Dedifferentiated amniotic fluid mesenchymal stem cell (primary cell): ENCODE measurements around the gene FCHSD1.

Source experiments
- DNase-seq: peaks from one replicate; pipeline ENCODE4 v3.0.0-alpha.2; 2016; ENCODE audit errors: extremely low spot score

FCHSD1 gene

GRCh38 chr5:141641634-141642267 is 9.5 kb downstream of the FCHSD1 start:
- no peak for DNase-seq

GRCh38 chr5:141640698-141641097 is 10.5 kb downstream of the FCHSD1 start:
- DNase-seq = no peak

GRCh38 chr5:141640051-141640415 is 11.2 kb downstream of the FCHSD1 start:
- DNase-seq = no peak

GRCh38 chr5:141639357-141640050 is 11.7 kb downstream of the FCHSD1 start:
- no peak for DNase-seq

GRCh38 chr5:141638771-141639170 is 12.4 kb downstream of the FCHSD1 start:
- DNase-seq = no peak

GRCh38 chr5:141637767-141638419 is 13.3 kb downstream of the FCHSD1 start:
- no peak for DNase-seq

GRCh38 chr5:141637123-141637766 is 14.0 kb downstream of the FCHSD1 start:
- no peak for DNase-seq

- peak; percentile 81 for DNase-seq
Measured at GRCh38 chr5:141636413-141637122, 14.7 kb downstream of the FCHSD1 start, which contains the start of the genes HDAC3 and RELL2. HDAC3 (minus strand) TSS chr5:141636849; CDS start chr5:141636790, 59 bp downstream. RELL2 (plus strand) TSS chr5:141636997; CDS start chr5:141638226, 1,229 bp downstream.

GRCh38 chr5:141636106-141636412 is 15.2 kb downstream of the FCHSD1 start:
- DNase-seq = no peak

- no peak for DNase-seq
Measured at GRCh38 chr5:141635646-141636045, 15.6 kb downstream of the FCHSD1 start.

GRCh38 chr5:141634720-141635119 is 16.5 kb downstream of the FCHSD1 start:
- no peak for DNase-seq

- DNase-seq = no peak
Measured at GRCh38 chr5:141633871-141634561, 17.2 kb downstream of the FCHSD1 start.

GRCh38 chr5:141632650-141633049 is 18.6 kb downstream of the FCHSD1 start:
- no peak for DNase-seq

- no peak for DNase-seq
Measured at GRCh38 chr5:141630570-141631140, 20.6 kb downstream of the FCHSD1 start.

- DNase-seq = no peak
Measured at GRCh38 chr5:141628175-141628788, 22.9 kb downstream of the FCHSD1 start.

- DNase-seq = no peak
Measured at GRCh38 chr5:141623611-141624010, 27.6 kb downstream of the FCHSD1 start.

- no peak for DNase-seq
Measured at GRCh38 chr5:141623186-141623585, 28.0 kb downstream of the FCHSD1 start.

GRCh38 chr5:141618804-141619554 is 32.2 kb downstream of the FCHSD1 start, which contains the start of gene DIAPH1:
DIAPH1 (minus strand) TSS chr5:141619000; CDS start chr5:141618914, 86 bp downstream.
- DNase-seq = peak; percentile 74

GRCh38 chr5:141618030-141618803 is 33.0 kb downstream of the FCHSD1 start:
- DNase-seq = no peak
